A673 (cell line): ENCODE measurements around the gene MRFAP1. TPM values are rescaled to one million over a fixed set of nuclear protein-coding genes. Genes with fewer than 3 reads are reported as not detected.

Source experiments
- BruUV-seq: library from RNA; stranded (reverse); fragments of 400-500 nt; replicated peaks from 2 replicates; lab custom pipeline; 2021; lab: Mats Ljungman, UMichigan
- CTCF ChIA-PET: fragments of 300-600 bp; sonication (Branson Sonifier 250); formaldehyde crosslinking; loops from one replicate; lab custom pipeline; 2022; ENCODE audit warnings: antibody characterized with exemption; lab: Charles Lee
- POLR2A ChIA-PET: fragments of 300-600 bp; sonication (Branson Sonifier 250); formaldehyde crosslinking; loops from one replicate; lab custom pipeline; 2022; ENCODE audit warnings: antibody characterized with exemption; ENCODE audit not compliant: low non-redundant PET; lab: Charles Lee
- DNase-seq: peaks from one replicate; pipeline ENCODE4 v3.0.0-alpha.2; 2015; ENCODE audit warnings: low spot score
- H3K27ac ChIP-seq: fragments of 200-600 bp; sonication (generic); 2 replicates; pipeline ENCODE4 v1.5.1; 2016; ENCODE audit warnings: mixed run types, low read depth, mild to moderate bottlenecking, mixed read lengths, antibody characterized with exemption, low read length; ENCODE audit not compliant: poor library complexity, severe bottlenecking
- H3K27me3 ChIP-seq: fragments of 200-600 bp; sonication (generic); replicated peaks from 2 replicates; pipeline ENCODE4 v1.6.1; 2017; ENCODE audit warnings: mixed run types, low read depth, mild to moderate bottlenecking, mixed read lengths, antibody characterized with exemption, low read length; ENCODE audit not compliant: insufficient read depth, poor library complexity
- H3K36me3 ChIP-seq: fragments of 200-600 bp; sonication (generic); 2 replicates; pipeline ENCODE4 v1.6.1; 2016; ENCODE audit warnings: mixed run types, mild to moderate bottlenecking, mixed read lengths, antibody characterized with exemption, low read length; ENCODE audit not compliant: insufficient read depth, poor library complexity, severe bottlenecking
- H3K4me1 ChIP-seq: fragments of 200-600 bp; sonication (generic); 2 replicates; pipeline ENCODE4 v1.6.1; 2017; ENCODE audit warnings: mixed run types, mild to moderate bottlenecking, mixed read lengths, antibody characterized with exemption, low read length; ENCODE audit not compliant: insufficient read depth, poor library complexity, severe bottlenecking
- H3K4me3 ChIP-seq: fragments of 200-600 bp; sonication (generic); 2 replicates; pipeline ENCODE4 v1.5.1; 2016; ENCODE audit warnings: low read depth, mixed run types, mild to moderate bottlenecking, mixed read lengths, low read length; ENCODE audit not compliant: poor library complexity, severe bottlenecking
- H3K9me3 ChIP-seq: fragments of 200-600 bp; sonication (generic); 2 replicates; pipeline ENCODE4 v1.6.1; 2016; ENCODE audit warnings: mixed run types, low read depth, mild to moderate bottlenecking, mixed read lengths, antibody characterized with exemption, low read length; ENCODE audit not compliant: poor library complexity, severe bottlenecking
- EZH2 ChIP-seq: fragments of 200-600 bp; sonication (generic); IDR thresholded peaks from 2 replicates; pipeline ENCODE4 v1.6.1; 2017; ENCODE audit warnings: borderline replicate concordance, low read depth, mild to moderate bottlenecking, mixed read lengths, antibody characterized with exemption, low read length; ENCODE audit not compliant: poor library complexity, severe bottlenecking
- intact Hi-C: fragments of 100-400 bp; cut with micrococcal nuclease; formaldehyde crosslinking; loops from one replicate; pipeline ENCODE4 v1.10.0; 2022; ENCODE audit not compliant: unreplicated experiment
- total RNA-seq: library from RNA; stranded (reverse); gene quantifications from 2 replicates; pipeline ENCODE4 v1.2.3, GENCODE V29; 2021
- TF ChIP-seq, protein P1 (sequence below): fragments of 300-800, 200-600 bp; sonication (generic); conservative IDR thresholded peaks from 2 replicates; pipeline ENCODE4 v1.5.1; 2017; ENCODE audit warnings: low read depth, mild to moderate bottlenecking, antibody characterized with exemption, low read length, moderate library complexity, mixed read lengths

MRFAP1 gene
- total RNA-seq, 1 experiment from 2014 or later, result 402 TPM

DNA sequence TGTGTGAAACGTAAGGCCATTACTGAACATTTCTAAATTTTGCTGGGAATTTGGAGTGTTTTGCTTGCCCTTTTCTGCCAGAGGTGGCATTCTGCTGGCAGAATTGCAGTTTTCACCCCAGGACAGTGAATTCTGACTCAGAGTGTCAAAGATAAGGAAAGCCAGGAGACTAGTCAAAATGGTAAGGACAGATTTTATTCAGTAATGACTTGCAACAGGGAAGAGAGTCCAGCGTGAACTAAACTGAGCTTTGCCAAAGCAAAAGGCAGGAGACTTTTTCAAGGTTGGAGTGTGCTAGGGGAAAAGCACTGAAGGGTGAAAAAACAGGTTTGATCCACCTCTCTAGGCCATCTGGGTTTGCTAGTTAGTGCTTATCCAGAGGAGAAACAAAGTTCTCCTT lies 19.4 kb downstream of the MRFAP1 start:
- H3K4me1 ChIP-seq, result no peaks in the 10 kb centered on the region
- no peak for TF ChIP-seq EZH2
- TF ChIP-seq, protein P1, sequence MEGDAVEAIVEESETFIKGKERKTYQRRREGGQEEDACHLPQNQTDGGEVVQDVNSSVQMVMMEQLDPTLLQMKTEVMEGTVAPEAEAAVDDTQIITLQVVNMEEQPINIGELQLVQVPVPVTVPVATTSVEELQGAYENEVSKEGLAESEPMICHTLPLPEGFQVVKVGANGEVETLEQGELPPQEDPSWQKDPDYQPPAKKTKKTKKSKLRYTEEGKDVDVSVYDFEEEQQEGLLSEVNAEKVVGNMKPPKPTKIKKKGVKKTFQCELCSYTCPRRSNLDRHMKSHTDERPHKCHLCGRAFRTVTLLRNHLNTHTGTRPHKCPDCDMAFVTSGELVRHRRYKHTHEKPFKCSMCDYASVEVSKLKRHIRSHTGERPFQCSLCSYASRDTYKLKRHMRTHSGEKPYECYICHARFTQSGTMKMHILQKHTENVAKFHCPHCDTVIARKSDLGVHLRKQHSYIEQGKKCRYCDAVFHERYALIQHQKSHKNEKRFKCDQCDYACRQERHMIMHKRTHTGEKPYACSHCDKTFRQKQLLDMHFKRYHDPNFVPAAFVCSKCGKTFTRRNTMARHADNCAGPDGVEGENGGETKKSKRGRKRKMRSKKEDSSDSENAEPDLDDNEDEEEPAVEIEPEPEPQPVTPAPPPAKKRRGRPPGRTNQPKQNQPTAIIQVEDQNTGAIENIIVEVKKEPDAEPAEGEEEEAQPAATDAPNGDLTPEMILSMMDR, result no peak
- H3K27me3 ChIP-seq, result peaks cover 15% of the 10 kb centered on the region
- ChIA-PET POLR2A (no interaction called here), CTCF (no interaction called here)
- intact Hi-C loops, result no loop called here
- no peak for DNase-seq
- no peak overlapping the region for H3K27ac ChIP-seq
- no peaks in the 10 kb centered on the region for H3K36me3 ChIP-seq
- H3K4me3 ChIP-seq, result no peak overlapping the region
- no peaks in the 10 kb centered on the region for H3K9me3 ChIP-seq
- no TSS peak for BruUV-seq

DNA sequence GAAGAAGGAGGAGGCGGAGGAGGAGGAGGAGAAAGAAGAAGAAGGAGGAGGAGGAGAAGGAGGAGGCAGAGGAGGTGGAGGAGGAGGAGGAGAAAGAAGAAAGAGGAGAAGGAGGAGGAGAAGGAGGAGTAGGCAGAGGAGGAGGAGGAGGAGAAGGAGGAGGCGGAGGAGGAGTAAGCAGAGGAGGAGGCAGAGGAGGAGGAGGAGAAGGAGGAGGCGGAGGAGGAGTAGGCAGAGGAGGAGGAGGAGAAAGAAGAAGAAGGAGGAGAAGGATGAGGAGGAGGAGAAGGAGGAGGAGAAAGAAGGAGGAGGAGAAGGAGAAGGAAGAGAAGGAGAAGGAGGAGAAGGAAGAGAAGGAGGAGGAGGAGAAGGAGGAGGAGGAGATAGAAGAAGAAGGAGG lies 19.9 kb downstream of the MRFAP1 start:
- TF ChIP-seq, protein P1, result no peak
- no peak for TF ChIP-seq EZH2
- Histone ChIP-seq H3K27me3 (peaks cover 15% of the 10 kb centered on the region), H3K4me1 (no peaks in the 10 kb centered on the region), H3K9me3 (no peaks in the 10 kb centered on the region), H3K4me3 (no peak overlapping the region), H3K36me3 (no peaks in the 10 kb centered on the region), H3K27ac (no peak overlapping the region)
- intact Hi-C loops, result no loop called here
- CTCF ChIA-PET, result no interaction called here
- POLR2A ChIA-PET, result no interaction called here
- DNase-seq, result no peak
- no TSS peak for BruUV-seq

GRCh38 chr4:6662591-6662990 lies 22.1 kb downstream of the MRFAP1 start:
- intact Hi-C loops, result no loop called here
- POLR2A ChIA-PET, result interaction anchor here (0.7 kb wide), 1 partner anchor 13 kb away, joined by 3 read pairs; no protein-coding TSS in a partner anchor
- TF ChIP-seq, protein P1, result no peak
- no peak for TF ChIP-seq EZH2
- H3K27me3 ChIP-seq, result peaks cover 15% of the 10 kb centered on the region
- no peaks in the 10 kb centered on the region for H3K36me3 ChIP-seq
- DNase-seq, result no peak
- H3K4me3 ChIP-seq, result no peak overlapping the region
- H3K27ac ChIP-seq, result no peak overlapping the region
- no TSS peak for BruUV-seq
- no peaks in the 10 kb centered on the region for H3K9me3 ChIP-seq
- H3K4me1 ChIP-seq, result no peaks in the 10 kb centered on the region
- CTCF ChIA-PET, result interaction anchor here (1.3 kb wide), 1 partner anchor 11 kb away, joined by 3 read pairs; a partner anchor contains a TSS
